Liver (tissue), 9 donors: ENCODE measurements around the gene MND1. TPM values are rescaled to one million over a fixed set of nuclear protein-coding genes. Genes with fewer than 3 reads are reported as not detected.
"Not testable (repeated sequence)": the region's sequence is repeated elsewhere in the genome, so short reads cannot be mapped to it uniquely, and the experiment has no call there.

Experiments
- DNase-seq: peaks from one replicate; pipeline ENCODE4 v3.0.0-alpha.2; 2017; ENCODE audit warnings: low spot score
- H3K27ac ChIP-seq, 2 donors: one replicate each; pipeline ENCODE4 v1.7.0; 2013; ENCODE audit warnings: inconsistent platforms in 2 of 2, low read length in 2 of 2, control low read depth in 1 of 2, low read depth in 1 of 2, mild to moderate bottlenecking in 1 of 2
- H3K27me3 ChIP-seq, 4 donors: one replicate each; pipeline versions ENCODE4 v1.6.1 to v1.7.0; 2013; ENCODE audit warnings: low read length in 3 of 4, inconsistent platforms in 1 of 4, mild to moderate bottlenecking in 1 of 4, moderate library complexity in 1 of 4; ENCODE audit not compliant: control insufficient read depth in 4 of 4, insufficient read depth in 4 of 4
- H3K36me3 ChIP-seq, 4 donors: one replicate each; pipeline versions ENCODE4 v1.6.1 to v1.7.0; 2013; ENCODE audit warnings: low read length in 3 of 4, mild to moderate bottlenecking in 3 of 4, low read depth in 1 of 4, moderate library complexity in 1 of 4; ENCODE audit not compliant: control insufficient read depth in 4 of 4, insufficient read depth in 3 of 4
- H3K4me1 ChIP-seq, 4 donors: one replicate each; pipeline versions ENCODE4 v1.6.1 to v1.7.0; 2013; ENCODE audit warnings: low read length in 3 of 4, mild to moderate bottlenecking in 3 of 4, moderate library complexity in 1 of 4; ENCODE audit not compliant: control insufficient read depth in 4 of 4, insufficient read depth in 4 of 4
- H3K4me3 ChIP-seq, 3 donors: one replicate each; pipeline versions ENCODE4 v1.6.1 to v1.7.0; 2013; ENCODE audit warnings: low read length in 3 of 3, control low read depth in 1 of 3, low read depth in 1 of 3, mild to moderate bottlenecking in 1 of 3
- H3K9ac ChIP-seq, 2 donors: one replicate each; pipeline ENCODE4 v1.7.0; 2013; ENCODE audit warnings: low read length in 2 of 2, mild to moderate bottlenecking in 2 of 2, moderate library complexity in 2 of 2, control low read depth in 1 of 2, low read depth in 1 of 2
- H3K9me3 ChIP-seq, 4 donors: one replicate each; pipeline versions ENCODE4 v1.6.1 to v1.7.0; 2013; ENCODE audit warnings: low read length in 3 of 4; ENCODE audit not compliant: control insufficient read depth in 4 of 4
- ATF3 ChIP-seq: IDR thresholded peaks from 2 replicates; pipeline ENCODE4 v1.6.1; 2016; ENCODE audit warnings: antibody characterized with exemption
- CTCF ChIP-seq: fragments of 150-350 bp; IDR thresholded peaks from 2 replicates; pipeline ENCODE4 v1.5.1; 2017; ENCODE audit warnings: improper control_type of control experiment, low read depth, low read length; ENCODE audit not compliant: missing input control
- EGR1 ChIP-seq, 2 donors: IDR thresholded peaks; 2 replicates each; pipeline ENCODE4 v1.6.1; 2016 to 2018; ENCODE audit warnings: antibody characterized with exemption in 2 of 2, low read depth in 2 of 2
- FOXA1 ChIP-seq: IDR thresholded peaks from 2 replicates; pipeline ENCODE4 v1.6.1; 2016; ENCODE audit warnings: antibody characterized with exemption
- FOXA2 ChIP-seq: IDR thresholded peaks from 2 replicates; pipeline ENCODE4 v1.6.1; 2016; ENCODE audit warnings: antibody characterized with exemption
- GABPA ChIP-seq, 2 donors: IDR thresholded peaks in 1 of 2; conservative IDR thresholded peaks in 1 of 2; 2 replicates each; pipeline ENCODE4 v1.6.1; 2016; ENCODE audit warnings: antibody characterized with exemption in 2 of 2, mild to moderate bottlenecking in 1 of 2, moderate library complexity in 1 of 2
- HNF4A ChIP-seq, 2 donors: conservative IDR thresholded peaks; 2 replicates each; pipeline ENCODE4 v1.6.1; 2016; ENCODE audit warnings: antibody characterized with exemption in 2 of 2, mild to moderate bottlenecking in 2 of 2
- HNF4G ChIP-seq: IDR thresholded peaks from 2 replicates; pipeline ENCODE4 v1.6.1; 2016; ENCODE audit warnings: antibody characterized with exemption
- JUND ChIP-seq, 2 donors: IDR thresholded peaks; 2 replicates each; pipeline ENCODE4 v1.6.1; 2016; ENCODE audit warnings: antibody characterized with exemption in 2 of 2
- MAX ChIP-seq: IDR thresholded peaks from 2 replicates; pipeline ENCODE4 v1.6.1; 2016; ENCODE audit warnings: antibody characterized with exemption
- NR2F2 ChIP-seq: IDR thresholded peaks from 2 replicates; pipeline ENCODE4 v1.6.1; 2016; ENCODE audit warnings: antibody characterized with exemption
- RAD21 ChIP-seq, 2 donors: IDR thresholded peaks; 2 replicates each; pipeline ENCODE4 v1.6.1; 2016; ENCODE audit warnings: antibody characterized with exemption in 2 of 2, mild to moderate bottlenecking in 2 of 2
- REST ChIP-seq: IDR thresholded peaks from 2 replicates; pipeline ENCODE4 v1.6.1; 2016; ENCODE audit warnings: antibody characterized with exemption, mild to moderate bottlenecking
- RXRA ChIP-seq, 2 donors: IDR thresholded peaks; 2 replicates each; pipeline ENCODE4 v1.6.1; 2017 to 2018; ENCODE audit warnings: antibody characterized with exemption in 2 of 2, mild to moderate bottlenecking in 1 of 2
- SP1 ChIP-seq: IDR thresholded peaks from 2 replicates; pipeline ENCODE4 v1.6.1; 2018; ENCODE audit warnings: antibody characterized with exemption, mild to moderate bottlenecking
- TAF1 ChIP-seq: conservative IDR thresholded peaks from 2 replicates; pipeline ENCODE4 v1.6.1; 2016; ENCODE audit warnings: antibody characterized with exemption, mild to moderate bottlenecking
- YY1 ChIP-seq: IDR thresholded peaks from 2 replicates; pipeline ENCODE4 v1.6.1; 2016; ENCODE audit warnings: antibody characterized with exemption, mild to moderate bottlenecking
- ZBTB33 ChIP-seq: IDR thresholded peaks from 2 replicates; pipeline ENCODE4 v1.6.1; 2016; ENCODE audit warnings: antibody characterized with exemption
- WGBS: extraction: QIAGEN DNeasy Blood & Tissue Kit; methylation state at CpG from one replicate; pipeline ENCODE4 v1.1.7; 2013; 5-methylcytosine and 5-hydroxymethylcytosine counted together
- polyA plus RNA-seq, 2 donors: library from polyadenylated mRNA; stranded (reverse) in 1 of 2; unstranded in 1 of 2; fragments of 200-250 nt in 1 of 2; fragments of >200 nt in 1 of 2; fragmentation: Nextera tagmentation in 1 of 2; extraction: Ambion mirVana in 1 of 2; gene quantifications; one replicate each; pipeline versions ENCODE4 v1.2.1 to v1.2.3, GENCODE V29; 2013 to 2015
- total RNA-seq, 2 donors: library from RNA; depleted of rRNA; stranded (reverse); fragments of >200 nt; gene quantifications; one replicate each; pipeline ENCODE4 v1.2.3, GENCODE V29; 2014
- donor health status: healthy.
- donor health status: healthy.
- donor health status: healthy.
- donor health status: healthy.
- donor health status: healthy.

MND1 gene
- total and polyA plus RNA-seq, 4 donors = 0.17 to 2.5 (median 0.42) TPM

- no peak for DNase-seq
- 58% methylated on average over 1 of the region's 1 CpG for WGBS
- no peak overlapping the region for H3K4me3 ChIP-seq
- H3K36me3 ChIP-seq = no peaks in the 10 kb centered on the region
- H3K9me3 ChIP-seq = no peaks in the 10 kb centered on the region
- H3K27me3 ChIP-seq = no peaks in the 10 kb centered on the region
- no peak overlapping the region for H3K9ac ChIP-seq
- H3K27ac ChIP-seq = no peak overlapping the region
- no peak for TF ChIP-seq FOXA2
- TF ChIP-seq EGR1 (IDR thresholded peaks at IDR 0.05; ENCODE audit: low read depth in 2 of 2) = no peak
- TF ChIP-seq REST = no peak
- TF ChIP-seq JUND (IDR thresholded peaks at IDR 0.05) = no peak
- TF ChIP-seq GABPA (IDR thresholded peaks at IDR 0.05 in 1 of 2, conservative IDR thresholded peaks at IDR 0.05 in 1 of 2) = no peak
- TF ChIP-seq NR2F2 = no peak
- TF ChIP-seq HNF4G = no peak
- no peak for TF ChIP-seq RAD21 (IDR thresholded peaks at IDR 0.05)
- no peak for TF ChIP-seq MAX
- no peak for TF ChIP-seq RXRA (IDR thresholded peaks at IDR 0.05)
- TF ChIP-seq ZBTB33 = no peak
- TF ChIP-seq YY1 = no peak
- TF ChIP-seq SP1 = no peak
- no peak for TF ChIP-seq HNF4A (conservative IDR thresholded peaks at IDR 0.05)
- no peak for TF ChIP-seq TAF1
- TF ChIP-seq FOXA1 = no peak
- TF ChIP-seq CTCF = no peak
- TF ChIP-seq ATF3 = no peak
- H3K4me1 ChIP-seq = peaks cover 0 to under 1% (median 0%) of the 10 kb centered on the region in 4 donors
These were observed 114.5 kb downstream of the MND1 start for GRCh38 chr4:153458969-153459368.

- H3K9ac ChIP-seq, H3K9me3 ChIP-seq, H3K4me3 ChIP-seq, H3K27me3 ChIP-seq, H3K36me3 ChIP-seq, H3K27ac ChIP-seq, DNase-seq: not testable (repeated sequence)
- WGBS = 97% methylated on average over 4 of the region's 4 CpGs
- peaks cover 0 to 12% (median 7%) of the 10 kb centered on the region in 4 donors for H3K4me1 ChIP-seq
These were observed 117.1 kb downstream of the MND1 start for GRCh38 chr4:153461549-153461948.
